ENCODE results near the gene HP1BP3. TPM values are rescaled to one million over a fixed set of nuclear protein-coding genes. Genes with fewer than 3 reads are reported as not detected.

HP1BP3 gene
- total and polyA plus RNA-seq, 4 donors: 240 to 302 (median 286) TPM

DNA sequence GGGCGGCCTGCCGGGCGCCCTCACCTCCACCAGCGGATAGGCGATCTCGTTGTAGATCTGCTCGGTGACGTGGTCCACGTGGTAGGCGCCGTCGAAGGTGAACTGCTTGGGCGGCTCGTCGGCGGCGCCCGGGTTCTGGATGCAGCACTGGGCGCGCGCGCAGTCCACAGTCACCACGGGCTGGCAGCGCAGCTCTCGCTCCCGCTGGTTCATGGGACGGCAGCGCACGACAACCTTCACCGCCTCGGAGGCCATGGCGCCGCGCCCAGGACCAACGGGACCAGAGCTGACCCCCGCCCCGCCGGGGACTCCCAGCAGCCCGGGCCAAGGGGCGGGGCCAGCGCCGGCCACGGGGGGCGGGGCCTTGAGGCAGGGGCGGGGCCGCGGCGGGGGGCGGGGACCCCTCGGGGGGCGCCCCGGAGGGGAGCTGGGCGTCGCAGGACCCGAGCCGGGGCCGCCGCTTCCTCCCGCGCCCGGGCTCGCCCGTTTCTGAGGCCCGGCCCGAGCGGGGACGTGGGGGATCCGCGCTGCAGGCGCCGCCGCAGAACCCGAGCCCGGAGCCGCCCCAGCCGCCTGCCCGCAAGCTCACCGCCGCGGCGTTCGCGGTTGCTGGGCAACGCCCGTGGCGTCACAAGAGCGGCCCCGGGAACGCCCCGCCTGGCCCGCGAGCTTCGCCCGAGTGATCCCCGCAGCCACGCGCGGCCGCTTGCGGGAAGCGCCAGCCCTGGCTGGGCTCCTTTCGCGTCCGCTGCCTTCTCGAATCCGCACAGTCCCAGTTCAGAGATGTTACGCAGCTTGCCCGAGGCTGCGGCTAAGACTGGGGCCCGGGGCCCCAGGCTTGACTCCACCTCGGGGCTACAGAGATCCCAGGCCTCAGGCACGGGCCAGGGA, 69.4 kb downstream of the HP1BP3 start, which contains the start of gene KIF17:
Gene KIF17, minus strand, starts transcription at position 556 of the 891 bp plus-strand sequence. Its CDS starts 301 bp downstream, at position 255.
- DNase-seq (ENCODE audit: low read depth in 4 of 6, low spot score in 6 of 6): peak in 3 of 6 donors; percentile 61 to 88 (median 88)
- no peaks in the 10 kb centered on the region for H3K9me3 ChIP-seq (ENCODE audit: control insufficient read depth, insufficient read depth, low read length)
- H3K36me3 ChIP-seq (ENCODE audit: control insufficient read depth, insufficient read depth, low read length): peaks cover 16% of the 10 kb centered on the region
- H3K27me3 ChIP-seq (ENCODE audit: control insufficient read depth, insufficient read depth, low read length): peaks cover 6% of the 10 kb centered on the region
- H3K27ac ChIP-seq (ENCODE audit: low read depth, low read length): no peak within 1 kb of the TSS
- peaks cover 16% of the 10 kb centered on the region for H3K4me1 ChIP-seq (ENCODE audit: control insufficient read depth, insufficient read depth, low read length)
- WGBS (ENCODE audit: insufficient coverage): under 1% methylated on average over 112 of the region's 112 CpGs
- H3K4me3 ChIP-seq (ENCODE audit: low read depth, low read length): peak within 1 kb of the TSS; percentile 31

DNA sequence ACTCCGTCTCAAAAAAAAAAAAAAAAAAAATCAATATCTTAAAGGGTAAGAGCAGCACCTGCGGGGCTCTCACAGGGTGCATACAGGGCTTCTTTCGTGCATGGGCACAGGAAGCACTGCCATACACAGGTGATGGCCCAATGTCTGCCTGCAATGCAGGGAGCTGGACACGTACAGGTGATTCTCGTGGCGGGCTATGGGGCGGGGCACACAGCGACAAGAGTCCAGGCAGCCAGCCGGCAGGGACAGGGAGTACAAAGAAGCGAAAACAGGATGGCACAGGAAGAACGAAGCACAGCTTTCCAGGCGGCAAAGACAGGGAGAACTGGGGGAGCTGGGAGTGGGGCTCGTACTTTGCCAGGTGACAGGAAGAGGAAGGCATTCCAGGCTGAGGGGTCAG, 70.9 kb downstream of the HP1BP3 start:
- no peak overlapping the region for H3K27ac ChIP-seq (ENCODE audit: low read depth, low read length)

DNA sequence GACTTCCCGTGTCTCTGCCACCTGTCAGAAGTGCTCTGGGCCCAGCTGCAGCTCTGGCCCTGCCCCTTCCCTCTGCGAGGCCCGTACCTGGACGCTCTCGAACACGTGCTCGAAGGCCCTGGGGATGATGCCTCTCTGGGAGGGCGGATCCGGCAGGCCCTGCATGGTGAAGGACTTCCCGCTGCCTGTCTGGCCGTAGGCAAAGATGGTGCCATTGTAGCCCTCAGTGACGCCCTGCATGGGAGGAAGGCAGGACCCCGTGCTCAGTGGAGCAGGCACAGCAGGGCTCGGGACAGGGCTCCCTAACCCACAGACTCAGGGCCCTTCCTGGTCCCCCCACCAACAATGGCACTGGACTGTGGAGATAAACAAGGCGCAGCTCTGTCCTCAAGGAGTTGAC, 71.7 kb downstream of the HP1BP3 start:
- H3K4me1 ChIP-seq (ENCODE audit: control insufficient read depth, insufficient read depth, low read length): peaks cover 34% of the 10 kb centered on the region
- H3K4me3 ChIP-seq (ENCODE audit: low read depth, low read length): no peak overlapping the region
- no peaks in the 10 kb centered on the region for H3K9me3 ChIP-seq (ENCODE audit: control insufficient read depth, insufficient read depth, low read length)
- H3K36me3 ChIP-seq (ENCODE audit: control insufficient read depth, insufficient read depth, low read length): peaks cover 5% of the 10 kb centered on the region
- peaks cover 6% of the 10 kb centered on the region for H3K27me3 ChIP-seq (ENCODE audit: control insufficient read depth, insufficient read depth, low read length)
- WGBS (ENCODE audit: insufficient coverage): 87% methylated on average over 14 of the region's 15 CpGs
- H3K27ac ChIP-seq (ENCODE audit: low read depth, low read length): no peak overlapping the region
- DNase-seq (ENCODE audit: low read depth in 4 of 6, low spot score in 6 of 6): no peak

More for the DNA sequence above, 70.9 kb downstream of the HP1BP3 start:
- no peaks in the 10 kb centered on the region for H3K9me3 ChIP-seq (ENCODE audit: control insufficient read depth, insufficient read depth, low read length)
- WGBS (ENCODE audit: insufficient coverage): 95% methylated on average over 12 of the region's 13 CpGs
- peaks cover 7% of the 10 kb centered on the region for H3K36me3 ChIP-seq (ENCODE audit: control insufficient read depth, insufficient read depth, low read length)
- no peak overlapping the region for H3K4me3 ChIP-seq (ENCODE audit: low read depth, low read length)
- H3K27me3 ChIP-seq (ENCODE audit: control insufficient read depth, insufficient read depth, low read length): peaks cover 6% of the 10 kb centered on the region
- H3K4me1 ChIP-seq (ENCODE audit: control insufficient read depth, insufficient read depth, low read length): peaks cover 26% of the 10 kb centered on the region
- no peak for DNase-seq (ENCODE audit: low read depth in 4 of 6, low spot score in 6 of 6)

DNA sequence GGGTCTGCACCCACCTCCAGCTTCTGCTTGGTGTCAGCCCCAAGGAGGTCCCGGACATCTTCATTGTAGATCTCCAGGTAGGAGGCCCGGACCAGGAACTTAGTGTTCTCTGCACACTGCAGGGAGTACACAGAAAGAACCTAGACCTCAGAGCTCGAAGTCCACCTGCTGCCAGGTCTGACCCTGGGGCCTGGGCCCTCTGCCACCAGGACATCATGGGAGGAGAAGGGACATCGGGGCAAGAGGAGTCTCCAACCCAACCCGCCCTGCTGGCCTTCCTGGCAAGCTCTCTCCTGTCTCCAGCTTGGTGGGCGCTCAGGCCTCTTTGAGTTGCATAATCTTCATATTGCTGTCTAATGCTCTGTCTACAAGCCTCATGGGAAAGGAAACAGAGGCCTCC, 73.7 kb downstream of the HP1BP3 start:
- peaks cover 10% of the 10 kb centered on the region for H3K36me3 ChIP-seq (ENCODE audit: control insufficient read depth, insufficient read depth, low read length)
- peaks cover 6% of the 10 kb centered on the region for H3K27me3 ChIP-seq (ENCODE audit: control insufficient read depth, insufficient read depth, low read length)
- H3K9me3 ChIP-seq (ENCODE audit: control insufficient read depth, insufficient read depth, low read length): no peaks in the 10 kb centered on the region
- no peak overlapping the region for H3K4me3 ChIP-seq (ENCODE audit: low read depth, low read length)
- 90% methylated on average over 6 of the region's 6 CpGs for WGBS (ENCODE audit: insufficient coverage)
- H3K4me1 ChIP-seq (ENCODE audit: control insufficient read depth, insufficient read depth, low read length): peaks cover 41% of the 10 kb centered on the region
- DNase-seq (ENCODE audit: low read depth in 4 of 6, low spot score in 6 of 6): no peak
- no peak overlapping the region for H3K27ac ChIP-seq (ENCODE audit: low read depth, low read length)

DNA sequence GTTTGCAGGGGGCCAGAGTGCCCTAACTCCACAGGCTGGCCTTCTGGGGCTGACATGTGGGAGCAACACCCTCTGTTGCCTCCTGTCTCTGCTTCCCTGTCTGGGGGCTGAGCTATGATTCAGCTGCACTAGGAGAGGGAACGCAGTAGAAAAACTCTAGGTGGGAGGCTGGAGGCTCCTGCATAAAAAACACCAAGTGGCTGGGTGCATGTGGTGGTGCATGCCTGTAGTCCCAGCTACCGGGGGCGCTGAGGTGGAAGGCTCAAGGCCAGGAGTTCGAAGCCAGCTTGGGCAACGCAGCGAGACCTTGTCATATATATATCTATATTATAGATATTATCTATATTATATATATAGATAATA, 74.9 kb downstream of the HP1BP3 start:
- peaks cover 3% of the 10 kb centered on the region for H3K27me3 ChIP-seq (ENCODE audit: control insufficient read depth, insufficient read depth, low read length)
- no CpG with 5 or more reads among the region's 6 CpGs for WGBS (ENCODE audit: insufficient coverage)
- DNase-seq (ENCODE audit: low read depth in 4 of 6, low spot score in 6 of 6): no peak
- H3K36me3 ChIP-seq (ENCODE audit: control insufficient read depth, insufficient read depth, low read length): peaks cover 10% of the 10 kb centered on the region
- no peak overlapping the region for H3K27ac ChIP-seq (ENCODE audit: low read depth, low read length)
- no peaks in the 10 kb centered on the region for H3K9me3 ChIP-seq (ENCODE audit: control insufficient read depth, insufficient read depth, low read length)
- peaks cover 35% of the 10 kb centered on the region for H3K4me1 ChIP-seq (ENCODE audit: control insufficient read depth, insufficient read depth, low read length)
- no peak overlapping the region for H3K4me3 ChIP-seq (ENCODE audit: low read depth, low read length)

DNA sequence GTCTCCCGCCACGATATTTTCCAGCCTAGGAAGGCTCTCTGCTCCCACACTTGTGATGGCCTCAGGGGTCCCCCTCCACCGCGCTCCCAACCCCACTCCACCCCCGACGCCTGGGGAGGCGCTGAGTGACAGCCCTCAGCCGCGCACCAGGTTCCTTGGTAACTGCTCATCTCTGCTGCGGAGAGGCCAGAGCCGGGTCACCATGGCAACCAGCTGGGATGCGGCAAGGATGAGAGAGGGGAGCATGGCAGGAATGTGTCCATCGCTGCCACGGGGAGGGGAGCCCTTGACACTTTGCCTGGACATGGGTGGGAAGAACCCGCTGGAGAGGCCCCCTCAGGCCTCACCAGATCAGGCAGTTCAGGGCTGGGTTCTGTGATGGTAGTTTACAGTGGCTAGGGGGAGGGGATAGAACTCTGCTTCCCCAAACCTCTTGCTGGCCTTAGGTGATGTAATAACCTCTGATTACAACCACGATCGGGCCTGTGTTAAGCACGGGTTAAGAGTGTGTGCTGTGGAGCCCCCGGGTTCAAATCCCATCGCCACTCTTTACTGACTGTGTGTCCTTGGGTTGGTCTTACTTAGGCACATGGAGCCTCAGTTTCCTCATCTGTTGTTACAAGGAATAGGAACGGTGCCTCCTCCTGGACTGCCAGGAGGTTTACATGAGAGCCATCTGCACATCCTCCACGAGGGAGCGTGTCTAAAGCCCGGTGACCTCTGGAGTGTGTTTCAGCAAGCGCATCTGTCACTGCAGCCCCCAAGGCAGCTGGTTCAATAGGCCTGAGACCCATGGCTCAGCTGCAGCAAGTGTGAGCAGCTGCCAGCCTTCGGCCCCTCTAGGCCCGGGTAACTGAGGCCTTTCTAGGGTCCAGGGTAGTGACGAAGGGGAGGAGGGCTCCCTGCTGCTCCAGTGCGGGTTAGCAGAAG, 75.6 kb downstream of the HP1BP3 start:
- H3K4me3 ChIP-seq (ENCODE audit: low read depth, low read length): no peak overlapping the region
- H3K9me3 ChIP-seq (ENCODE audit: control insufficient read depth, insufficient read depth, low read length): no peaks in the 10 kb centered on the region
- WGBS (ENCODE audit: insufficient coverage): 34% methylated on average over 22 of the region's 29 CpGs
- H3K36me3 ChIP-seq (ENCODE audit: control insufficient read depth, insufficient read depth, low read length): peaks cover 10% of the 10 kb centered on the region
- peak in 3 of 6 donors; percentile 63 to 95 (median 83) for DNase-seq (ENCODE audit: low read depth in 4 of 6, low spot score in 6 of 6)
- H3K27ac ChIP-seq (ENCODE audit: low read depth, low read length): peak overlapping the region; percentile 25
- H3K4me1 ChIP-seq (ENCODE audit: control insufficient read depth, insufficient read depth, low read length): peaks cover 30% of the 10 kb centered on the region
- H3K27me3 ChIP-seq (ENCODE audit: control insufficient read depth, insufficient read depth, low read length): no peaks in the 10 kb centered on the region

DNA sequence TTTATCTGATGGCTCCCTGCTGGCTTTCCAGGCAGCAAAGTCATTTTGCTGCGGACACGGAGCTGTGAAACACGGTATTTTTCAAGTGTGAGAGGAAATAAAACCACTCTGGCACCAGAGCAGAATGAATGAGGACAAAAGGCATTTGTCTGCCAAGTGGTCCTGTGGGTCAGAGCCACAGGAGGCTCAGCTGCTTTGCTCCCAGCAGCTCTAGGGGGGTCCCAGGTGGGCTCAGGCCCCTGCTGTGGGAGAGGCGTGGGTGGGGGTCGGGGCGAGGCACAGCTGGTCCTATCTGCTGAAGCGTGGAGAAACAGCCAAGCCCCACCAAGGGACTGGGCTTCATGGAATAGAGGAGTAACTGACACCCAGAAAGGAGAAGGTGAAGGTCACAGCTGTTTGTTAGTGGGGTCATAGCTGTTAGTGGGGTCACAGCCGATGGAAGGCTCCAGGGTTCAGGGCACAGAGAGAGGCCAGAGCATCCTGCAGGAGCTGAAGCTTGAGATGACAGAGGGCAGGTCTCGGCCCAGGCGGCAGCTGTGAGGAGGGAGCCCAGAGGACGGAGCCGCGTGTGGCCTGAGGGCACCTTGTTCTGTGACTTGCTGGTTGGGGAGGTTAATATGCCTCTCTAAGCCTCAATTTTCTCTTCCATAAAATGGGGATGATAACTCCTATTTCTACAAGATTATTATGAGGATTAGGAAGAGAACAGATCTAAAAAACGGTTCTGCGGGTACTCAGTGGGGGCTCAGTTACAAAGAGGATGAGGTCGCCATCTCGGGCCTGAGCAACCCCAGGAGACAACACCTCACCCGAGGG, 76.4 kb downstream of the HP1BP3 start:
- no peak overlapping the region for H3K4me3 ChIP-seq (ENCODE audit: low read depth, low read length)
- H3K27ac ChIP-seq (ENCODE audit: low read depth, low read length): peak overlapping the region; percentile 25
- peaks cover 25% of the 10 kb centered on the region for H3K4me1 ChIP-seq (ENCODE audit: control insufficient read depth, insufficient read depth, low read length)
- 27% methylated on average over 13 of the region's 18 CpGs for WGBS (ENCODE audit: insufficient coverage)
- no peaks in the 10 kb centered on the region for H3K27me3 ChIP-seq (ENCODE audit: control insufficient read depth, insufficient read depth, low read length)
- peaks cover 10% of the 10 kb centered on the region for H3K36me3 ChIP-seq (ENCODE audit: control insufficient read depth, insufficient read depth, low read length)
- no peaks in the 10 kb centered on the region for H3K9me3 ChIP-seq (ENCODE audit: control insufficient read depth, insufficient read depth, low read length)
- DNase-seq (ENCODE audit: low read depth in 4 of 6, low spot score in 6 of 6): peak in 1 of 6 donors; percentile 73

DNA sequence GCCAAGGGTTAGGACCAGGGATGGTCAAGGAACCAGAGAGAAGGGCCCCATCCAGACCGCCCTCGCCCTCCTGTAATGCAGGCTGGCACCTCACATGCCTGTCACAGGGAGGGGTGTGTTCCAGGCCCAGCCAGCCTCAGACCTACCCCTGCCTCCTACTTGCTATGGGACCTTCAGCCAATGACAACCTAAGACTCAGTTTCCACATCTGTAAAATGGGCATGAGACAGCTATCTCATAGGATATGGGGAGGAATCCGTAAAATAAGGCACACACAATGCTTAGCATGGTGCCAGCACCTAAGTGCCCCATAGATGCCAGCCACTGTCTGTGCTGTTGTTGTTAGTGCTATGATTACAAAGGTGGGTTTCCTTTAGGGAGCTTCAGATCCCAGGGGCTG, 77.2 kb downstream of the HP1BP3 start:
- H3K4me3 ChIP-seq (ENCODE audit: low read depth, low read length): no peak overlapping the region
- WGBS (ENCODE audit: insufficient coverage): 94% methylated on average over 2 of the region's 3 CpGs
- H3K27me3 ChIP-seq (ENCODE audit: control insufficient read depth, insufficient read depth, low read length): no peaks in the 10 kb centered on the region
- peaks cover 32% of the 10 kb centered on the region for H3K4me1 ChIP-seq (ENCODE audit: control insufficient read depth, insufficient read depth, low read length)
- H3K9me3 ChIP-seq (ENCODE audit: control insufficient read depth, insufficient read depth, low read length): no peaks in the 10 kb centered on the region
- H3K36me3 ChIP-seq (ENCODE audit: control insufficient read depth, insufficient read depth, low read length): peaks cover 8% of the 10 kb centered on the region
- H3K27ac ChIP-seq (ENCODE audit: low read depth, low read length): no peak overlapping the region
- DNase-seq (ENCODE audit: low read depth in 4 of 6, low spot score in 6 of 6): no peak

DNA sequence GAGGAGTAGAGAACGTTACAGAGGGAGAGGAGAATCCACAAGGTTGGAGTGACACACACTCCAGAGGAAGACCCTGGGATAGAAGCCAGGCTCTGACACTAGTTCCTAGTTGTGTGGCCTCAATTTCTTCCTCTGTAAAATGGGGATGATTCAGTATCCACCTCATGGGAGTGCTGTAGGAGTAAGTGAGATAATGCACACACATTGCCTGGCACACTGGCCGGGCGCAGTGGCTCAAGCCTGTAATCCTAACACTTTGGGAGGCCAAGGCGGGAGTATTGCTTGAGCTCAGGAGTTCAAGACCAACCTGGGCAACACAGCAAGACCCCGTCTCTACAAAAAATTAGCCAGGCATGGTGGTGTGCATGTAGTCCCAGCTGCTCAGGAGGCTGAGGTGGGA, 78.2 kb downstream of the HP1BP3 start:
- H3K27me3 ChIP-seq (ENCODE audit: control insufficient read depth, insufficient read depth, low read length): no peaks in the 10 kb centered on the region
- 100% methylated on average over 5 of the region's 5 CpGs for WGBS (ENCODE audit: insufficient coverage)
- no peaks in the 10 kb centered on the region for H3K9me3 ChIP-seq (ENCODE audit: control insufficient read depth, insufficient read depth, low read length)
- no peak for DNase-seq (ENCODE audit: low read depth in 4 of 6, low spot score in 6 of 6)
- H3K4me3 ChIP-seq (ENCODE audit: low read depth, low read length): no peak overlapping the region
- peaks cover 17% of the 10 kb centered on the region for H3K36me3 ChIP-seq (ENCODE audit: control insufficient read depth, insufficient read depth, low read length)
- H3K4me1 ChIP-seq (ENCODE audit: control insufficient read depth, insufficient read depth, low read length): peaks cover 32% of the 10 kb centered on the region
- H3K27ac ChIP-seq (ENCODE audit: low read depth, low read length): no peak overlapping the region
